H1 (cell line): ENCODE measurements around the gene ANXA3. TPM values are rescaled to one million over a fixed set of nuclear protein-coding genes. Genes with fewer than 3 reads are reported as not detected.

Experiments
- CTCF ChIA-PET: fragments of 300-600 bp; sonication (Branson Sonifier 250); formaldehyde crosslinking; loops from one replicate; lab custom pipeline; 2021; ENCODE audit not compliant: partially characterized antibody; lab: Charles Lee
- POLR2A ChIA-PET: fragments of 300-600 bp; sonication (Branson Sonifier 250); formaldehyde crosslinking; loops from one replicate; lab custom pipeline; 2021; ENCODE audit warnings: inconsistent platforms; ENCODE audit not compliant: partially characterized antibody; lab: Charles Lee
- DNase-seq, 2 experiments: peaks; one replicate each; pipeline versions ENCODE4 v3.0.0 to v3.0.0-alpha.2; 2010 to 2022; ENCODE audit warnings: low spot score in 2 of 2, low read depth in 1 of 2, mixed read lengths in 1 of 2
- FAIRE-seq: peaks from 2 replicates; lab custom pipeline; 2011; peaks lifted over from hg19 to GRCh38; lab: Jason Lieb, UNC
- H2AFZ ChIP-seq: 2 replicates; pipeline ENCODE4 v1.8.1; 2012; ENCODE audit warnings: low read length, inconsistent platforms
- H2AK5ac ChIP-seq: 2 replicates; pipeline ENCODE4 v1.6.1; 2013; ENCODE audit warnings: low read depth, low read length
- H2BK120ac ChIP-seq: replicated peaks from 2 replicates; pipeline ENCODE3; 2013; ENCODE audit warnings: low read depth, low read length, inconsistent platforms
- H2BK12ac ChIP-seq: 2 replicates; pipeline ENCODE4 v1.6.1; 2013; ENCODE audit warnings: low read depth, low read length
- H2BK15ac ChIP-seq: 2 replicates; pipeline ENCODE4 v1.6.1; 2013; ENCODE audit warnings: low read length
- H2BK20ac ChIP-seq: 2 replicates; pipeline ENCODE4 v1.6.1; 2013; ENCODE audit warnings: low read length
- H2BK5ac ChIP-seq: 2 replicates; pipeline ENCODE4 v1.6.1; 2013; ENCODE audit warnings: low read depth, low read length
- H3K14ac ChIP-seq: 2 replicates; pipeline ENCODE4 v1.6.1; 2013; ENCODE audit warnings: inconsistent platforms; ENCODE audit not compliant: insufficient read length
- H3K18ac ChIP-seq: 2 replicates; pipeline ENCODE4 v1.6.1; 2013; ENCODE audit warnings: low read length; ENCODE audit errors: extremely low read depth
- H3K23ac ChIP-seq: 2 replicates; pipeline ENCODE4 v1.6.1; 2013; ENCODE audit warnings: inconsistent platforms; ENCODE audit not compliant: insufficient read length
- H3K23me2 ChIP-seq: 2 replicates; pipeline ENCODE4 v1.6.1; 2013; ENCODE audit warnings: low read depth, low read length
- H3K27ac ChIP-seq: 2 replicates; pipeline ENCODE4 v1.6.1; 2011; ENCODE audit warnings: low read depth, low read length, inconsistent platforms
- H3K27me3 ChIP-seq, 4 experiments: replicated peaks in 1 of 4; 1 replicate in 1 of 4; 2 replicates in 3 of 4; pipeline versions ENCODE4 v1.6.1 to v1.8.1; 2011 to 2013; ENCODE audit warnings: low read length in 3 of 4, mild to moderate bottlenecking in 3 of 4, inconsistent platforms in 2 of 4, mixed read lengths in 2 of 4, moderate library complexity in 1 of 4; ENCODE audit not compliant: control insufficient read depth in 3 of 4, insufficient read depth in 3 of 4; ENCODE audit errors: extremely low read depth in 1 of 4
- H3K36me3 ChIP-seq, 4 experiments: 2 replicates each; pipeline versions ENCODE4 v1.6.1 to v1.8.1; 2011 to 2013; ENCODE audit warnings: mild to moderate bottlenecking in 4 of 4, low read length in 3 of 4, moderate library complexity in 2 of 4, control low read depth in 1 of 4, inconsistent platforms in 1 of 4; ENCODE audit not compliant: insufficient read depth in 4 of 4, control insufficient read depth in 2 of 4
- H3K4ac ChIP-seq: replicated peaks from 2 replicates; pipeline ENCODE3; 2013; ENCODE audit warnings: low read length, low read depth, mixed read lengths, inconsistent platforms; ENCODE audit not compliant: insufficient read length
- H3K4me1 ChIP-seq, 4 experiments: replicated peaks in 1 of 4; 1 replicate in 1 of 4; 2 replicates in 3 of 4; pipeline versions ENCODE4 v1.6.1 to v1.8.1; 2011 to 2013; ENCODE audit warnings: low read length in 3 of 4, inconsistent platforms in 2 of 4, mixed read lengths in 1 of 4; ENCODE audit not compliant: insufficient read depth in 4 of 4, control insufficient read depth in 3 of 4
- H3K4me2 ChIP-seq, 2 experiments: 2 replicates each; pipeline versions ENCODE4 v1.6.1 to v1.8.1; 2011 to 2013; ENCODE audit warnings: low read depth in 2 of 2, low read length in 2 of 2, control low read depth in 1 of 2, inconsistent platforms in 1 of 2, mild to moderate bottlenecking in 1 of 2; ENCODE audit not compliant: insufficient read depth in 1 of 2
- H3K4me3 ChIP-seq, 4 experiments: fragments of 200-600, 300-600 bp in 1 of 4; sonication (generic), shearing (Covaris generic), sonication (Bioruptor Twin) in 1 of 4; 2 replicates each; pipeline versions ENCODE4 v1.5.1 to v1.8.1; 2011 to 2016; ENCODE audit warnings: low read length in 4 of 4, low read depth in 3 of 4, control low read depth in 2 of 4, inconsistent platforms in 2 of 4, mild to moderate bottlenecking in 2 of 4, mixed read lengths in 1 of 4, moderate library complexity in 1 of 4; ENCODE audit not compliant: insufficient read depth in 2 of 4; ENCODE audit errors: extremely low read depth in 1 of 4
- H3K56ac ChIP-seq: replicated peaks from 2 replicates; pipeline ENCODE3; 2013; ENCODE audit warnings: low read depth, mild to moderate bottlenecking, mixed read lengths, low read length, inconsistent platforms; ENCODE audit not compliant: insufficient read length
- H3K79me1 ChIP-seq: 2 replicates; pipeline ENCODE4 v1.6.1; 2013; ENCODE audit warnings: low read depth, low read length, control low read depth
- H3K79me2 ChIP-seq, 2 experiments: 2 replicates each; pipeline versions ENCODE4 v1.6.1 to v1.8.1; 2012 to 2013; ENCODE audit warnings: low read length in 2 of 2, mild to moderate bottlenecking in 2 of 2, inconsistent platforms in 1 of 2; ENCODE audit not compliant: insufficient read depth in 2 of 2, control insufficient read depth in 1 of 2
- H3K9ac ChIP-seq, 4 experiments: replicated peaks in 1 of 4; 1 replicate in 1 of 4; 2 replicates in 3 of 4; pipeline versions ENCODE4 v1.6.1 to v1.8.1; 2011 to 2013; ENCODE audit warnings: low read depth in 3 of 4, low read length in 3 of 4, control low read depth in 2 of 4, mild to moderate bottlenecking in 2 of 4, moderate library complexity in 2 of 4, inconsistent platforms in 1 of 4; ENCODE audit errors: extremely low read depth in 1 of 4
- H3K9me3 ChIP-seq, 2 experiments: 2 replicates each; pipeline versions ENCODE4 v1.6.1 to v1.8.1; 2012 to 2013; ENCODE audit warnings: mild to moderate bottlenecking in 2 of 2, moderate library complexity in 2 of 2, control low read depth in 1 of 2, inconsistent platforms in 1 of 2, low read depth in 1 of 2, low read length in 1 of 2, mixed read lengths in 1 of 2; ENCODE audit not compliant: insufficient read depth in 2 of 2
- H4K20me1 ChIP-seq, 2 experiments: replicated peaks in 1 of 2; 2 replicates each; pipeline versions ENCODE3 to v1.8.1; 2011 to 2013; ENCODE audit warnings: inconsistent platforms in 2 of 2, low read length in 2 of 2, mild to moderate bottlenecking in 1 of 2; ENCODE audit not compliant: insufficient read depth in 2 of 2, control insufficient read depth in 1 of 2
- H4K5ac ChIP-seq: 2 replicates; pipeline ENCODE4 v1.6.1; 2013; ENCODE audit warnings: low read length, low read depth, mixed read lengths, inconsistent platforms; ENCODE audit not compliant: insufficient read length
- H4K8ac ChIP-seq: 2 replicates; pipeline ENCODE4 v1.8.0; 2013; ENCODE audit warnings: mild to moderate bottlenecking, moderate library complexity, low read length, inconsistent platforms; ENCODE audit not compliant: insufficient read depth; ENCODE audit errors: extremely low read depth
- H4K91ac ChIP-seq: replicated peaks from 2 replicates; pipeline ENCODE3; 2013; ENCODE audit warnings: low read length, mixed read lengths, inconsistent platforms; ENCODE audit not compliant: insufficient read length
- CHD1 ChIP-seq: IDR thresholded peaks from 2 replicates; pipeline ENCODE4 v1.6.1; 2012; ENCODE audit warnings: low read depth, low read length, improper control_type of control experiment
- MAFK ChIP-seq: IDR thresholded peaks from 2 replicates; pipeline ENCODE4 v1.6.1; 2012; ENCODE audit warnings: low read depth, mild to moderate bottlenecking, improper control_type of control experiment, low read length
- WGBS, 2 experiments: shearing (Covaris generic) in 1 of 2; methylation state at CpG; one replicate each; pipeline versions ENCODE4 v1.1.6 to v1.1.7; 2013 to 2015; ENCODE audit warnings: low lambda C conversion rate in 2 of 2, mixed read lengths in 2 of 2, inconsistent platforms in 1 of 2, low coverage in 1 of 2, missing lambda C conversion rate in 1 of 2; ENCODE audit not compliant: insufficient replicate concordance in 2 of 2, insufficient coverage in 1 of 2, insufficient read length in 1 of 2; ENCODE audit errors: extremely low coverage in 1 of 2, missing lambda C conversion rate in 1 of 2; 5-methylcytosine and 5-hydroxymethylcytosine counted together
- polyA plus RNA-seq, 7 experiments: library from polyadenylated mRNA; depleted of rRNA in 3 of 7; stranded (reverse) in 5 of 7; unstranded in 2 of 7; fragments of >200 nt in 5 of 7; fragments of 200-250 nt in 2 of 7; gene quantifications; 1 replicate in 5 of 7; 2 replicates in 1 of 7; 4 replicates in 1 of 7; pipeline versions ENCODE4 v1.2.1 to v1.2.3, GENCODE V29; 2011 to 2013; ENCODE audit warnings: missing spikeins in 2 of 7, mixed read lengths in 2 of 7
- total RNA-seq: library from RNA; stranded (reverse); fragmentation: NEBNext Ultra II Directional; extraction: Animal tissue kit (Norgen Biotek cat#: 25700); gene quantifications from 2 replicates; pipeline ENCODE4 v1.2.1, GENCODE V29; 2021

Gene ANXA3
- total and polyA plus RNA-seq, 2 of the 8 experiments (the other 6 are each of a cell fraction or from before 2014, with no cell fraction given): 10.3 to 27.3 TPM

DNA sequence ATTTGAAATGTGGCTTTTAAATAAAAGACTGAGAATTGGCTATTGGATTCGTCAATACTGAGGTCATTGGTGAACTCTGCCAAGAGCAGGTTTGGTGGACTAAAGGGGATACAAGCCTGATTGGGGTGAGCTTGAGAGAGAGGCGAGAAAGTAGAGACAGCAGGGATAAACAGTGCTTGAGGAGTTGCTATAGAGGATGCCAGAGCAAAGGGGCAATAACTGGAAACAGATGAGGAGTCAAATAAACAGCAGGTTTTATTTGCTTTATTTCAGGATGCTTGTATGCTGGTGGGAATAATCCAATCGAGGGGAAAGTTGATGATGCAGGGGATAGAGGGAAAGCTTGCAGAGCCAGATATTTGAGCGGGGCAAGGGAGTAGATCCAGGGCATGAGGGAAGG is 24.0 kb upstream of the ANXA3 start:
- no peak overlapping the region for H2AFZ ChIP-seq
- H3K18ac ChIP-seq: no peak overlapping the region
- H3K23ac ChIP-seq: no peak overlapping the region
- H2AK5ac ChIP-seq: no peak overlapping the region
- H2BK15ac ChIP-seq: no peak overlapping the region
- H2BK20ac ChIP-seq: no peak overlapping the region
- H3K4ac ChIP-seq: no peak overlapping the region
- H3K27ac ChIP-seq: no peak overlapping the region
- no peaks in the 10 kb centered on the region for H3K4me1 ChIP-seq
- H4K91ac ChIP-seq: no peak overlapping the region
- no peaks in the 10 kb centered on the region for H3K9me3 ChIP-seq
- no peaks in the 10 kb centered on the region for H3K27me3 ChIP-seq
- ChIA-PET CTCF (interaction anchor here (1.0 kb wide), 1 partner anchor 14 kb away, joined by 3 read pairs; no protein-coding TSS in a partner anchor), POLR2A (no interaction called here)
- no peaks in the 10 kb centered on the region for H3K79me1 ChIP-seq
- no peak overlapping the region for H3K4me3 ChIP-seq
- H4K20me1 ChIP-seq: no peaks in the 10 kb centered on the region
- WGBS, 2 experiments: 87% methylated on average over 4 of the region's 4 CpGs; no CpG with 5 or more reads in 1 of the 2 experiments
- no peaks in the 10 kb centered on the region for H3K79me2 ChIP-seq
- H4K5ac ChIP-seq: no peak overlapping the region
- H3K23me2 ChIP-seq: no peaks in the 10 kb centered on the region
- DNase-seq (no peak), FAIRE-seq (no peak)
- no peak overlapping the region for H2BK12ac ChIP-seq
- no peak overlapping the region for H2BK5ac ChIP-seq
- H3K14ac ChIP-seq: no peak overlapping the region
- H3K9ac ChIP-seq: no peak overlapping the region
- H3K56ac ChIP-seq: no peak overlapping the region
- H3K4me2 ChIP-seq: no peak overlapping the region
- no peak overlapping the region for H4K8ac ChIP-seq
- no peak overlapping the region for H2BK120ac ChIP-seq
- H3K36me3 ChIP-seq: peaks cover 4 to 59% (median 40%) of the 10 kb centered on the region in 4 experiments; a peak in 7 of 8 replicates
- TF ChIP-seq CHD1: no peak
- TF ChIP-seq MAFK: no peak
